ENCODE measurements around the gene NAALADL2. TPM values are rescaled to one million over a fixed set of nuclear protein-coding genes. Genes with fewer than 3 reads are reported as not detected.

Gene NAALADL2
- total RNA-seq, 2 experiments from 2014 or later, result 0.30 to 1.2 TPM

- TF ChIP-seq, protein P1, sequence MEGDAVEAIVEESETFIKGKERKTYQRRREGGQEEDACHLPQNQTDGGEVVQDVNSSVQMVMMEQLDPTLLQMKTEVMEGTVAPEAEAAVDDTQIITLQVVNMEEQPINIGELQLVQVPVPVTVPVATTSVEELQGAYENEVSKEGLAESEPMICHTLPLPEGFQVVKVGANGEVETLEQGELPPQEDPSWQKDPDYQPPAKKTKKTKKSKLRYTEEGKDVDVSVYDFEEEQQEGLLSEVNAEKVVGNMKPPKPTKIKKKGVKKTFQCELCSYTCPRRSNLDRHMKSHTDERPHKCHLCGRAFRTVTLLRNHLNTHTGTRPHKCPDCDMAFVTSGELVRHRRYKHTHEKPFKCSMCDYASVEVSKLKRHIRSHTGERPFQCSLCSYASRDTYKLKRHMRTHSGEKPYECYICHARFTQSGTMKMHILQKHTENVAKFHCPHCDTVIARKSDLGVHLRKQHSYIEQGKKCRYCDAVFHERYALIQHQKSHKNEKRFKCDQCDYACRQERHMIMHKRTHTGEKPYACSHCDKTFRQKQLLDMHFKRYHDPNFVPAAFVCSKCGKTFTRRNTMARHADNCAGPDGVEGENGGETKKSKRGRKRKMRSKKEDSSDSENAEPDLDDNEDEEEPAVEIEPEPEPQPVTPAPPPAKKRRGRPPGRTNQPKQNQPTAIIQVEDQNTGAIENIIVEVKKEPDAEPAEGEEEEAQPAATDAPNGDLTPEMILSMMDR (IDR thresholded peaks at IDR 0.05), result no peak
- H3K9me3 Mint-ChIP-seq, result peaks cover 3% of the 10 kb centered on the region
- no peak for DNase-seq
- POLR2A ChIA-PET, result no interaction called here
- no peaks in the 10 kb centered on the region for H3K36me3 ChIP-seq (ENCODE audit: insufficient read depth, low read length)
- intact Hi-C loops (cut with DNase I, micrococcal nuclease), result no loop called here
- ATAC-seq (ENCODE audit: poor library complexity), result no peak
- no peak overlapping the region for H3K27ac Mint-ChIP-seq
- H3K9me3 ChIP-seq (ENCODE audit: control insufficient read depth in 1 of 2, insufficient read depth in 1 of 2, low read length in 2 of 2), result peaks cover 0 to 3% of the 10 kb centered on the region in 2 experiments
- no peak overlapping the region for H3K4me3 ChIP-seq (ENCODE audit: low read length)
- H3K4me1 Mint-ChIP-seq (ENCODE audit: low read depth), result no peaks in the 10 kb centered on the region
- H3K4me1 ChIP-seq (ENCODE audit: insufficient read depth, low read length), result no peaks in the 10 kb centered on the region
- H3K4me3 Mint-ChIP-seq, result no peak overlapping the region
- H3K27me3 Mint-ChIP-seq, result no peaks in the 10 kb centered on the region
- H3K27ac ChIP-seq (ENCODE audit: low read depth in 1 of 2, low read length in 2 of 2), result no peak overlapping the region
- no peaks in the 10 kb centered on the region for H3K27me3 ChIP-seq (ENCODE audit: control insufficient read depth in 1 of 2, insufficient read depth in 2 of 2, low read length in 2 of 2)
- CTCF ChIA-PET, result interaction anchor here (1.3 kb wide), 1 partner anchor 9 kb away, joined by 4 read pairs; no protein-coding TSS in a partner anchor
- H3K36me3 Mint-ChIP-seq (ENCODE audit: low read depth), result no peaks in the 10 kb centered on the region
Measured at GRCh38 chr3:174973465-174973864, 114.3 kb downstream of the NAALADL2 start.

DNA sequence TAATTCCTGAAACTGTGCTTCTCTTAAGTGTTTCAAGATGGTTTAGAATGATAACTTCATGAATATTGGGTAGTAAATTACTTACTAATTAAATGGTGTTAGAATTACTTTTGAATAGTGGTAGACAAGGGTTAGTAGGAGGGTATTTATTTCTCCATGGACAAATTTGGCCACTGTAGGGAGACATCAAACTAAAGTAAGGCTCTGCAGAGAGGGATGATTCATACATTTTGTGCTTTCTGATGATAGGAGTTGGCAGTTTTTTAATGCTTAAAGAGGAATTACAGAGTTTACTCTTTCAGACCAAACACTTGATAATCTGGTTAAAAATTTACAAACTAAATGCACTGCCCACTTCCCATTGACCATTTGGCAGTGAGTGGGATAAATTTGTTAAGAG lies 127.6 kb downstream of the NAALADL2 start:
- TF ChIP-seq, protein P1 (IDR thresholded peaks at IDR 0.05), result no peak
- CTCF ChIA-PET, result no interaction called here
- H3K27ac Mint-ChIP-seq, result no peak overlapping the region

DNA sequence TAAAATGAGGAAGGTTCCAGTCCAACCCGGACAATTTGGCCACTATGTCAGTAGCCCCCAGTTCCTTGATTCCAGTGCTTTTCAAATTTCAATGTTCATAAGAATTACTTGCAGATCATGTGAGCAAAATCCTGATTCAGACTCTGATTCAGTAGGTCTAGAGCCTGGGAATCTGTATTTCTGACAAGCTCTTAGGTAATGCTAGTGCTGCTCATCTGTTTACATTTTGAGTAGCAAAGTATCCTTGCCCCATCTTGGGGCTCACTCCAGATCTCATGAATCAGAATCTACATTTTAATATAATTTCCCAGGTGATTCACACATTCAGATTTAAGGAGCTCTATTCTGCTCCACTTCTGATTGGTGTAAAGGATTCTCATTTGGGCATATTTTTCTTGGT lies 142.0 kb downstream of the NAALADL2 start:
- H3K27ac Mint-ChIP-seq, result no peak overlapping the region
- Histone ChIP-seq H3K9me3 (ENCODE audit: control insufficient read depth in 1 of 2, insufficient read depth in 1 of 2, low read length in 2 of 2) (no peaks in the 10 kb centered on the region), H3K4me3 (ENCODE audit: low read length) (no peak overlapping the region), H3K27ac (ENCODE audit: low read depth in 1 of 2, low read length in 2 of 2) (no peak overlapping the region), H3K27me3 (ENCODE audit: control insufficient read depth in 1 of 2, insufficient read depth in 2 of 2, low read length in 2 of 2) (no peaks in the 10 kb centered on the region), H3K36me3 (ENCODE audit: insufficient read depth, low read length) (no peaks in the 10 kb centered on the region), H3K4me1 (ENCODE audit: insufficient read depth, low read length) (no peaks in the 10 kb centered on the region)
- intact Hi-C loops (cut with DNase I, micrococcal nuclease), result no loop called here
- H3K36me3 Mint-ChIP-seq (ENCODE audit: low read depth), result no peaks in the 10 kb centered on the region
- no peaks in the 10 kb centered on the region for H3K4me1 Mint-ChIP-seq (ENCODE audit: low read depth)
- no peaks in the 10 kb centered on the region for H3K27me3 Mint-ChIP-seq
- CTCF ChIA-PET, result no interaction called here
- no peak for ATAC-seq (ENCODE audit: poor library complexity)
- no peak for DNase-seq
- TF ChIP-seq, protein P1 (IDR thresholded peaks at IDR 0.05), result no peak
- POLR2A ChIA-PET, result no interaction called here
- H3K4me3 Mint-ChIP-seq, result no peak overlapping the region
- peaks cover 2% of the 10 kb centered on the region for H3K9me3 Mint-ChIP-seq

More for the DNA sequence above, 127.6 kb downstream of the NAALADL2 start:
- ATAC-seq (ENCODE audit: poor library complexity) (no peak), DNase-seq (no peak)
- H3K27ac ChIP-seq (ENCODE audit: low read depth in 1 of 2, low read length in 2 of 2), result no peak overlapping the region
- no peak overlapping the region for H3K4me3 Mint-ChIP-seq
- peaks cover 0 to 3% of the 10 kb centered on the region in 2 experiments for H3K9me3 ChIP-seq (ENCODE audit: control insufficient read depth in 1 of 2, insufficient read depth in 1 of 2, low read length in 2 of 2)
- H3K4me1 ChIP-seq (ENCODE audit: insufficient read depth, low read length), result no peaks in the 10 kb centered on the region
- no peaks in the 10 kb centered on the region for H3K36me3 Mint-ChIP-seq (ENCODE audit: low read depth)
- H3K36me3 ChIP-seq (ENCODE audit: insufficient read depth, low read length), result no peaks in the 10 kb centered on the region
- POLR2A ChIA-PET, result no interaction called here
- H3K4me1 Mint-ChIP-seq (ENCODE audit: low read depth), result no peaks in the 10 kb centered on the region
- no peak overlapping the region for H3K4me3 ChIP-seq (ENCODE audit: low read length)
- H3K27me3 ChIP-seq (ENCODE audit: control insufficient read depth in 1 of 2, insufficient read depth in 2 of 2, low read length in 2 of 2), result no peaks in the 10 kb centered on the region
- H3K27me3 Mint-ChIP-seq, result no peaks in the 10 kb centered on the region
- intact Hi-C loops (cut with DNase I, micrococcal nuclease), result no loop called here
- H3K9me3 Mint-ChIP-seq, result peaks cover 9% of the 10 kb centered on the region

Data from CD4-positive, alpha-beta T cell (primary cell).